Right atrium auricular region (tissue), 2 donors: Measurements from ENCODE around the gene HS3ST3A1. TPM values are rescaled to one million over a fixed set of nuclear protein-coding genes. Genes with fewer than 3 reads are reported as not detected.

ENCODE experiments used
- DNase-seq: peaks from one replicate; pipeline ENCODE4 v3.0.0-alpha.2; 2019; ENCODE audit warnings: low spot score
- H3K27ac ChIP-seq, 2 donors: fragments of 200-600 bp; sonication (generic); 1 replicate in 1 of 2; 2 replicates in 1 of 2; pipeline ENCODE4 v1.5.1; 2016 to 2019
- H3K27me3 ChIP-seq, 2 donors: fragments of 200-600 bp; sonication (generic); one replicate each; pipeline versions ENCODE4 v1.5.1 to v1.6.0; 2017 to 2019
- H3K36me3 ChIP-seq: fragments of 200-600 bp; sonication (generic); one replicate; pipeline ENCODE4 v1.5.1; 2016
- H3K4me1 ChIP-seq, 2 donors: fragments of 200-600 bp; sonication (generic); one replicate each; pipeline versions ENCODE4 v1.5.1 to v1.6.0; 2017 to 2019
- H3K4me3 ChIP-seq, 2 donors: fragments of 200-600 bp; sonication (generic); 1 replicate in 1 of 2; 2 replicates in 1 of 2; pipeline ENCODE4 v1.5.1; 2017 to 2019; ENCODE audit warnings: mild to moderate bottlenecking in 1 of 2, moderate library complexity in 1 of 2
- H3K9me3 ChIP-seq, 2 donors: fragments of 200-600 bp; sonication (generic); one replicate each; pipeline ENCODE4 v1.5.1; 2019
- total RNA-seq, 2 donors: library from RNA; depleted of rRNA; stranded (reverse); fragments of >200 nt; gene quantifications; one replicate each; pipeline ENCODE4 v1.1.0, GENCODE V29; 2016
- TF ChIP-seq, protein P1 (sequence below), 2 donors: fragments of 200-600 bp; sonication (generic); IDR thresholded peaks; one replicate each; pipeline ENCODE4 v1.5.1; 2019; ENCODE audit warnings: antibody characterized with exemption in 2 of 2

Gene HS3ST3A1
- total RNA-seq, 2 donors from 2014 or later: 5.6 TPM; not detected in 1

GRCh38 chr17:13643180-13643579 is 41.5 kb upstream of the HS3ST3A1 start:
- TF ChIP-seq, protein P1, sequence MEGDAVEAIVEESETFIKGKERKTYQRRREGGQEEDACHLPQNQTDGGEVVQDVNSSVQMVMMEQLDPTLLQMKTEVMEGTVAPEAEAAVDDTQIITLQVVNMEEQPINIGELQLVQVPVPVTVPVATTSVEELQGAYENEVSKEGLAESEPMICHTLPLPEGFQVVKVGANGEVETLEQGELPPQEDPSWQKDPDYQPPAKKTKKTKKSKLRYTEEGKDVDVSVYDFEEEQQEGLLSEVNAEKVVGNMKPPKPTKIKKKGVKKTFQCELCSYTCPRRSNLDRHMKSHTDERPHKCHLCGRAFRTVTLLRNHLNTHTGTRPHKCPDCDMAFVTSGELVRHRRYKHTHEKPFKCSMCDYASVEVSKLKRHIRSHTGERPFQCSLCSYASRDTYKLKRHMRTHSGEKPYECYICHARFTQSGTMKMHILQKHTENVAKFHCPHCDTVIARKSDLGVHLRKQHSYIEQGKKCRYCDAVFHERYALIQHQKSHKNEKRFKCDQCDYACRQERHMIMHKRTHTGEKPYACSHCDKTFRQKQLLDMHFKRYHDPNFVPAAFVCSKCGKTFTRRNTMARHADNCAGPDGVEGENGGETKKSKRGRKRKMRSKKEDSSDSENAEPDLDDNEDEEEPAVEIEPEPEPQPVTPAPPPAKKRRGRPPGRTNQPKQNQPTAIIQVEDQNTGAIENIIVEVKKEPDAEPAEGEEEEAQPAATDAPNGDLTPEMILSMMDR (IDR thresholded peaks at IDR 0.05): no peak
- Histone ChIP-seq H3K4me1 (no peaks in the 10 kb centered on the region), H3K9me3 (no peaks in the 10 kb centered on the region), H3K27me3 (no peaks in the 10 kb centered on the region), H3K4me3 (no peak overlapping the region), H3K27ac (no peak overlapping the region), H3K36me3 (no peaks in the 10 kb centered on the region)
- no peak for DNase-seq

- no peak overlapping the region for H3K27ac ChIP-seq
Measured at GRCh38 chr17:13642188-13642587, 40.5 kb upstream of the HS3ST3A1 start.

GRCh38 chr17:13640551-13640950 is 38.8 kb upstream of the HS3ST3A1 start:
- Histone ChIP-seq H3K4me1 (no peaks in the 10 kb centered on the region), H3K9me3 (no peaks in the 10 kb centered on the region), H3K36me3 (no peaks in the 10 kb centered on the region), H3K4me3 (no peak overlapping the region), H3K27me3 (no peaks in the 10 kb centered on the region), H3K27ac (no peak overlapping the region)
- TF ChIP-seq, protein P1 (IDR thresholded peaks at IDR 0.05): no peak
- no peak for DNase-seq

More at GRCh38 chr17:13642188-13642587, 40.5 kb upstream of the HS3ST3A1 start:
- no peak for DNase-seq
- H3K27me3 ChIP-seq: no peaks in the 10 kb centered on the region
- TF ChIP-seq, protein P1 (IDR thresholded peaks at IDR 0.05): no peak
- H3K4me1 ChIP-seq: no peaks in the 10 kb centered on the region
- no peaks in the 10 kb centered on the region for H3K9me3 ChIP-seq
- H3K36me3 ChIP-seq: no peaks in the 10 kb centered on the region
- no peak overlapping the region for H3K4me3 ChIP-seq

DNA sequence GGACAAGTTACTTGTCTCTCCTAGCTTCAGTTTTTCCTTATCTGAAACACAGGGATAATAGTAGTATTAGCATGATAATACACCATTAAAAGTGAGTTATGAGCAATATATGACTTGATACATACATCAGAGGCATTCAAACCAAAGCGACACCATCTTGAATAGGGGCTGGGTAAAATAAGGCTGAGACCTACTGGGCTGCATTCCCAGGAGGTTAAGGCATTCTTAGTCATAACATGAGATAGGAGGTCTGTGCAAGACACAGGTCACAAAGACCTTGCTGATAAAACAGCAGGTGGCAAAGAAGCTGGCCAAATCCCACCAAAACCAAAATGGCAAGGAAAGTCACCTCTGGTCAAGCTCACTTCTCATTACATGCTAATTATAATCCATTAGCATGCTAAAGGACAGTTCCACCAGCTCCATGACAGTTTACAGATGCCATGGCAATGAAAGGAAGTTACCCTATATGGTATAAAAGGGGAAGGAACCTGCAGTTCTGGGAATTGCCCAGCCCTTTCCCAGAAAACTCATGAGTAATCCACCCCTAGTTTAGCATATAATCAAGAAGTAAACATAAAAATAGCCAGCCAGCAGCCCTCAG is 37.2 kb upstream of the HS3ST3A1 start:
- TF ChIP-seq, protein P1 (IDR thresholded peaks at IDR 0.05): no peak
- no peaks in the 10 kb centered on the region for H3K9me3 ChIP-seq
- no peak for DNase-seq
- no peak overlapping the region for H3K4me3 ChIP-seq
- H3K27ac ChIP-seq: no peak overlapping the region
- H3K27me3 ChIP-seq: no peaks in the 10 kb centered on the region
- no peaks in the 10 kb centered on the region for H3K4me1 ChIP-seq
- H3K36me3 ChIP-seq: no peaks in the 10 kb centered on the region

- Histone ChIP-seq H3K27me3 (no peaks in the 10 kb centered on the region), H3K4me1 (no peaks in the 10 kb centered on the region), H3K9me3 (no peaks in the 10 kb centered on the region), H3K36me3 (no peaks in the 10 kb centered on the region), H3K27ac (no peak overlapping the region), H3K4me3 (no peak overlapping the region)
- TF ChIP-seq, protein P1 (IDR thresholded peaks at IDR 0.05): no peak
- DNase-seq: no peak
Measured at GRCh38 chr17:13636951-13637350, 35.2 kb upstream of the HS3ST3A1 start.

- Histone ChIP-seq H3K36me3 (no peaks in the 10 kb centered on the region), H3K9me3 (no peaks in the 10 kb centered on the region), H3K4me3 (no peak overlapping the region), H3K27ac (no peak overlapping the region), H3K4me1 (no peaks in the 10 kb centered on the region), H3K27me3 (no peaks in the 10 kb centered on the region)
- TF ChIP-seq, protein P1 (IDR thresholded peaks at IDR 0.05): no peak
- no peak for DNase-seq
Measured at GRCh38 chr17:13635951-13636350, 34.2 kb upstream of the HS3ST3A1 start.
